B cell (primary cell): ENCODE data around the gene CDH13. TPM values are rescaled to one million over a fixed set of nuclear protein-coding genes. Genes with fewer than 3 reads are reported as not detected.

Source experiments
- ATAC-seq: fragments of 200-7000 bp; cut with Tn5 transposase; one replicate; pipeline ENCODE4 v1.10.0; 2021; ENCODE audit warnings: low read depth, mild to moderate bottlenecking, moderate number of reproducible peaks, moderate library complexity
- CTCF ChIA-PET: fragments of 350-600 bp; sonication (Branson Sonifier 250); formaldehyde crosslinking; loops from one replicate; lab custom pipeline; 2021; ENCODE audit warnings: antibody characterized with exemption, inconsistent platforms; lab: Charles Lee
- POLR2A ChIA-PET: fragments of 350-600 bp; sonication (Branson Sonifier 250); formaldehyde crosslinking; loops from one replicate; lab custom pipeline; 2021; ENCODE audit warnings: antibody characterized with exemption; lab: Charles Lee
- DNase-seq: peaks from one replicate; pipeline ENCODE4 v3.0.0; 2013
- H2AFZ ChIP-seq: 2 replicates; pipeline ENCODE4 v1.6.1; 2012; ENCODE audit warnings: mild to moderate bottlenecking, low read depth, low read length; ENCODE audit not compliant: insufficient read depth, poor library complexity, severe bottlenecking
- H3K27ac ChIP-seq, 2 donors: 1 replicate in 1 of 2; 2 replicates in 1 of 2; pipeline ENCODE4 v1.5.1; 2012 to 2013; ENCODE audit warnings: low read length in 2 of 2, mild to moderate bottlenecking in 2 of 2, moderate library complexity in 1 of 2
- H3K27me3 ChIP-seq, 4 experiments: fragments of 200-600 bp in 1 of 4; sonication (generic) in 1 of 4; replicated peaks in 1 of 4; 1 replicate in 2 of 4; 2 replicates in 2 of 4; pipeline versions ENCODE4 v1.6.1 to v1.7.0; 2013 to 2016; ENCODE audit warnings: low read length in 3 of 4, mild to moderate bottlenecking in 2 of 4, mixed read lengths in 1 of 4, moderate library complexity in 1 of 4; ENCODE audit not compliant: insufficient read depth in 4 of 4, control insufficient read depth in 3 of 4; ENCODE audit errors: control extremely low read depth in 1 of 4
- H3K36me3 ChIP-seq, 2 experiments: replicated peaks in 1 of 2; 1 replicate in 1 of 2; 2 replicates in 1 of 2; pipeline versions ENCODE4 v1.6.1 to v1.7.1; 2013; ENCODE audit warnings: low read length in 1 of 2; ENCODE audit not compliant: insufficient read depth in 2 of 2, control insufficient read depth in 1 of 2; ENCODE audit errors: control extremely low read depth in 1 of 2, extremely low read depth in 1 of 2
- H3K4me1 ChIP-seq, 2 donors: fragments of 200-600 bp in 1 of 2; sonication (generic) in 1 of 2; 1 replicate in 1 of 2; 2 replicates in 1 of 2; pipeline versions ENCODE4 v1.5.1 to v1.6.1; 2013 to 2017; ENCODE audit warnings: low read length in 2 of 2; ENCODE audit not compliant: control insufficient read depth in 2 of 2, insufficient read depth in 2 of 2
- H3K4me2 ChIP-seq: replicated peaks from 2 replicates; pipeline ENCODE3; 2012; ENCODE audit warnings: mild to moderate bottlenecking, low read depth, low read length; ENCODE audit not compliant: poor library complexity, severe bottlenecking
- H3K4me3 ChIP-seq, 5 experiments: fragments of 200-600 bp in 1 of 5; sonication (generic) in 1 of 5; 1 replicate in 3 of 5; 2 replicates in 2 of 5; pipeline versions ENCODE4 v1.5.1 to v1.7.0; 2011 to 2016; ENCODE audit warnings: low read length in 4 of 5, mild to moderate bottlenecking in 4 of 5, low read depth in 2 of 5, control low read depth in 1 of 5, moderate library complexity in 1 of 5; ENCODE audit not compliant: insufficient read depth in 1 of 5; ENCODE audit errors: control extremely low read depth in 1 of 5, extremely low read depth in 1 of 5
- H3K79me2 ChIP-seq: fragments of 200-600 bp; sonication (generic); one replicate; pipeline ENCODE4 v1.6.0; 2016; ENCODE audit warnings: low read length; ENCODE audit not compliant: control insufficient read depth, insufficient read depth
- H3K9ac ChIP-seq: fragments of 200-600 bp; sonication (generic); 2 replicates; pipeline ENCODE4 v1.6.1; 2017; ENCODE audit warnings: mild to moderate bottlenecking, low read length, moderate library complexity
- H3K9me3 ChIP-seq, 3 donors: one replicate each; pipeline versions ENCODE4 v1.6.1 to v1.7.1; 2013; ENCODE audit warnings: low read length in 2 of 3; ENCODE audit not compliant: control insufficient read depth in 2 of 3, insufficient read depth in 1 of 3; ENCODE audit errors: control extremely low read depth in 1 of 3
- H4K20me1 ChIP-seq: 2 replicates; pipeline ENCODE4 v1.6.0; 2012; ENCODE audit warnings: mild to moderate bottlenecking, low read length; ENCODE audit not compliant: insufficient read depth, control insufficient read depth, poor library complexity, severe bottlenecking
- H3K27ac Mint-ChIP-seq: one replicate; pipeline ENCODE4 v1.8.0; 2021; ENCODE audit warnings: mixed read lengths
- H3K27me3 Mint-ChIP-seq: one replicate; pipeline ENCODE4 v1.8.0; 2021; ENCODE audit warnings: mixed read lengths
- H3K4me1 Mint-ChIP-seq: one replicate; pipeline ENCODE4 v1.8.0; 2021; ENCODE audit warnings: mixed read lengths
- H3K4me3 Mint-ChIP-seq: one replicate; pipeline ENCODE4 v1.8.0; 2021; ENCODE audit warnings: mixed read lengths
- H3K9me3 Mint-ChIP-seq: one replicate; pipeline ENCODE4 v1.8.0; 2022; ENCODE audit warnings: mixed read lengths; ENCODE audit not compliant: insufficient read depth
- EZH2 ChIP-seq: IDR thresholded peaks from 2 replicates; pipeline ENCODE4 v1.6.1; 2012; ENCODE audit warnings: borderline replicate concordance, low read depth, mild to moderate bottlenecking, moderate library complexity, low read length; ENCODE audit not compliant: insufficient read depth, poor library complexity, severe bottlenecking
- WGBS: methylation state at CpG from one replicate; pipeline ENCODE4 v1.1.5; 2013; ENCODE audit warnings: missing lambda C conversion rate; ENCODE audit not compliant: insufficient coverage; 5-methylcytosine and 5-hydroxymethylcytosine counted together
- intact Hi-C: fragments of 100-400 bp; cut with micrococcal nuclease; formaldehyde crosslinking; loops from one replicate; pipeline ENCODE4 v1.10.0; 2022
- polyA plus RNA-seq: library from polyadenylated mRNA; depleted of rRNA; stranded (reverse); fragments of >200 nt; gene quantifications from 2 replicates; pipeline ENCODE4 v1.2.3, GENCODE V29; 2012
- total RNA-seq, 2 donors: library from RNA; stranded (reverse); fragments of 120-200 nt in 1 of 2; gene quantifications; 1 replicate in 1 of 2; 2 replicates in 1 of 2; pipeline versions ENCODE4 v1.2.3 to v1.2.4, GENCODE V29; 2013 to 2022
- TF ChIP-seq, protein P1 (sequence below): fragments of 200-600 bp; IDR thresholded peaks from one replicate; pipeline ENCODE4 v1.8.0; 2022; ENCODE audit warnings: antibody characterized with exemption, mild to moderate bottlenecking

Gene CDH13
- total and polyA plus RNA-seq, 2 donors (not counting 1 experiment from before 2014, with no cell fraction given): not detected

DNA sequence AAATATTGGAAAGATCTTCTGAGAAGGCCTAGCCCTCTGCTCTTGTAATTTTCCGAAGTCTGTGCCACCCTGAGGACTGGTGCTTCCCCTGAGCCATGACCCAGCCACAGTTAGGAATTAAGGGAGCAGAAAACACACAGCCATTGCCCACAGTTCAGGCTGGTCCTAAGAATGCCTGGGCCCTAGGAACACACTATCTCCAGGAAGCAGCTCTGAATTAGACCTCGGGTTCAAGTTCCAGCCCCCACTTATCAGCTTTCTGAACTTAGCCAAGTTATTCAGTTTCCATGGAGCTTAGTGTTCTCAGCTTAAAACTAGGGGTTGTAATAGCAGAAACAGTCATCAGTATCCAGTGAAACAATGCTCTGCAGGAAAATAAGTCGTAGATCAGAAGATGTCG, 56.0 kb downstream of the CDH13 start:
- no peak overlapping the region for H3K4me3 ChIP-seq
- intact Hi-C loops: no loop called here
- H3K79me2 ChIP-seq: no peaks in the 10 kb centered on the region
- H3K4me2 ChIP-seq: no peak overlapping the region
- Mint-ChIP-seq H3K9me3 (no peaks in the 10 kb centered on the region), H3K4me3 (no peak overlapping the region), H3K4me1 (no peaks in the 10 kb centered on the region), H3K27me3 (peaks cover under 1% of the 10 kb centered on the region), H3K27ac (no peak overlapping the region)
- H3K9ac ChIP-seq: no peak overlapping the region
- DNase-seq: no peak
- no peaks in the 10 kb centered on the region for H3K36me3 ChIP-seq
- CTCF ChIA-PET: no interaction called here
- 84% methylated on average over 3 of the region's 4 CpGs for WGBS
- POLR2A ChIA-PET: no interaction called here
- no peak overlapping the region for H3K27ac ChIP-seq
- no peak for ATAC-seq
- TF ChIP-seq, protein P1, sequence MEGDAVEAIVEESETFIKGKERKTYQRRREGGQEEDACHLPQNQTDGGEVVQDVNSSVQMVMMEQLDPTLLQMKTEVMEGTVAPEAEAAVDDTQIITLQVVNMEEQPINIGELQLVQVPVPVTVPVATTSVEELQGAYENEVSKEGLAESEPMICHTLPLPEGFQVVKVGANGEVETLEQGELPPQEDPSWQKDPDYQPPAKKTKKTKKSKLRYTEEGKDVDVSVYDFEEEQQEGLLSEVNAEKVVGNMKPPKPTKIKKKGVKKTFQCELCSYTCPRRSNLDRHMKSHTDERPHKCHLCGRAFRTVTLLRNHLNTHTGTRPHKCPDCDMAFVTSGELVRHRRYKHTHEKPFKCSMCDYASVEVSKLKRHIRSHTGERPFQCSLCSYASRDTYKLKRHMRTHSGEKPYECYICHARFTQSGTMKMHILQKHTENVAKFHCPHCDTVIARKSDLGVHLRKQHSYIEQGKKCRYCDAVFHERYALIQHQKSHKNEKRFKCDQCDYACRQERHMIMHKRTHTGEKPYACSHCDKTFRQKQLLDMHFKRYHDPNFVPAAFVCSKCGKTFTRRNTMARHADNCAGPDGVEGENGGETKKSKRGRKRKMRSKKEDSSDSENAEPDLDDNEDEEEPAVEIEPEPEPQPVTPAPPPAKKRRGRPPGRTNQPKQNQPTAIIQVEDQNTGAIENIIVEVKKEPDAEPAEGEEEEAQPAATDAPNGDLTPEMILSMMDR: no peak
- TF ChIP-seq EZH2: no peak
- H3K9me3 ChIP-seq: peaks cover 0 to 3% (median 0%) of the 10 kb centered on the region in 3 donors
- no peak overlapping the region for H2AFZ ChIP-seq
- H3K4me1 ChIP-seq: no peaks in the 10 kb centered on the region
- no peaks in the 10 kb centered on the region for H3K27me3 ChIP-seq
- H4K20me1 ChIP-seq: no peaks in the 10 kb centered on the region

DNA sequence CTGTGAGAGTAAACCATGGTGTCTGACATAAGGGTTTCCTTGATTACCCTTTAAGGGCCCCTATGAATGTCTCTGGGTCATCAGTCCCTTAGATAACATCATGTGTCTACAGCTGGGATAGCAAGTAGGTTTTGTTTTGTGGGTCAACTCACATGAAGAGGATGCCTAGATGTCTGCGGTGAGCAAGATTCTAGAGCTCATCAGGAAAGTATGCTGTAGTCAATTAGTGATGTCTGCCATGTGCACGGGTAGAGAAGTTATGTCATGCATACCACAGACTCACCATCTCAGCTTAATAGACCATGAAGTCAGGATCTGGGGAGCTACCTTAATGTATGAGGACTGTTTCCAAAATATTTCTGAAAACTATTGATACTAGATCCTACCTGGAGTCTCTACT, 57.5 kb downstream of the CDH13 start:
- peaks cover 0 to 3% (median 0%) of the 10 kb centered on the region in 3 donors for H3K9me3 ChIP-seq
- H3K79me2 ChIP-seq: no peaks in the 10 kb centered on the region
- intact Hi-C loops: no loop called here
- ATAC-seq (no peak), DNase-seq (no peak)
- H3K27ac Mint-ChIP-seq: no peak overlapping the region
- no peaks in the 10 kb centered on the region for H4K20me1 ChIP-seq
- H3K27ac ChIP-seq: no peak overlapping the region
- H3K4me1 ChIP-seq: no peaks in the 10 kb centered on the region
- ChIA-PET POLR2A (no interaction called here), CTCF (no interaction called here)
- H3K27me3 Mint-ChIP-seq: no peaks in the 10 kb centered on the region
- no CpG with 5 or more reads among the region's 2 CpGs for WGBS
- no peaks in the 10 kb centered on the region for H3K27me3 ChIP-seq
- no peak overlapping the region for H3K4me3 Mint-ChIP-seq
- H3K4me2 ChIP-seq: no peak overlapping the region
- H3K9ac ChIP-seq: no peak overlapping the region
- no peak overlapping the region for H3K4me3 ChIP-seq
- no peaks in the 10 kb centered on the region for H3K4me1 Mint-ChIP-seq
- TF ChIP-seq, protein P1: no peak
- TF ChIP-seq EZH2: no peak
- H2AFZ ChIP-seq: no peak overlapping the region
- no peaks in the 10 kb centered on the region for H3K36me3 ChIP-seq
- no peaks in the 10 kb centered on the region for H3K9me3 Mint-ChIP-seq
